ENCODE data around the gene LTBP2.

GRCh38 chr14:74508292-74508731 lies 103.7 kb downstream of the LTBP2 start:
- TF ChIP-seq CTCF (IDR thresholded peaks at IDR 0.05) (peak in 2 of 4 donors; percentile 8 to 12), POLR2A (IDR thresholded peaks at IDR 0.05) (no peak)
